22Rv1 (cell line): Measurements from ENCODE around the gene EFNB2.

Experiments used
- ZFX ChIP-seq: fragments of 450-650 bp; IDR thresholded peaks from 2 replicates; pipeline ENCODE4 v1.6.1; 2017; ENCODE audit warnings: antibody characterized with exemption, borderline replicate concordance
- TF ChIP-seq, protein P1 (sequence below): fragments of 450-650 bp; IDR thresholded peaks from 2 replicates; pipeline ENCODE4 v1.5.1; 2017; ENCODE audit warnings: mild to moderate bottlenecking

DNA sequence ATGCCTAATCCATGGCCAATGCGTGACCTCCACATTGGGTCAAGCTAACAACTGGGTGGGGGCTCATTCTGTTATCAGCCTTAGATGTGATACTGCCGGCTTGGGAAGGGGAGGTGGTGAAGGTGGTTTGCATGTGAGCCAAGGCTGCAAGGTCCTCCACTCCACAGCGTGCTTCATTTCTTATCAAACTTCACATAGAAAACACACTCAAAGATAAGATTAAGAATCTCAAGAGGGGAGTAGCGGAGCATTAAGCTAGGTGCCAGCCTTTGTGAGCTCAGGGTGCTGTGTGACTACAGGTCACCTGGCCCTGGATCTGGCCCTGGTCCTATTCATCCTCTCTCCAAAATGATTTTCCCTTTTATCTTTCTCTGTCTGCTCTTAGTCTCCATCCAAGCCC, 45.8 kb upstream of the EFNB2 start:
- TF ChIP-seq, protein P1, sequence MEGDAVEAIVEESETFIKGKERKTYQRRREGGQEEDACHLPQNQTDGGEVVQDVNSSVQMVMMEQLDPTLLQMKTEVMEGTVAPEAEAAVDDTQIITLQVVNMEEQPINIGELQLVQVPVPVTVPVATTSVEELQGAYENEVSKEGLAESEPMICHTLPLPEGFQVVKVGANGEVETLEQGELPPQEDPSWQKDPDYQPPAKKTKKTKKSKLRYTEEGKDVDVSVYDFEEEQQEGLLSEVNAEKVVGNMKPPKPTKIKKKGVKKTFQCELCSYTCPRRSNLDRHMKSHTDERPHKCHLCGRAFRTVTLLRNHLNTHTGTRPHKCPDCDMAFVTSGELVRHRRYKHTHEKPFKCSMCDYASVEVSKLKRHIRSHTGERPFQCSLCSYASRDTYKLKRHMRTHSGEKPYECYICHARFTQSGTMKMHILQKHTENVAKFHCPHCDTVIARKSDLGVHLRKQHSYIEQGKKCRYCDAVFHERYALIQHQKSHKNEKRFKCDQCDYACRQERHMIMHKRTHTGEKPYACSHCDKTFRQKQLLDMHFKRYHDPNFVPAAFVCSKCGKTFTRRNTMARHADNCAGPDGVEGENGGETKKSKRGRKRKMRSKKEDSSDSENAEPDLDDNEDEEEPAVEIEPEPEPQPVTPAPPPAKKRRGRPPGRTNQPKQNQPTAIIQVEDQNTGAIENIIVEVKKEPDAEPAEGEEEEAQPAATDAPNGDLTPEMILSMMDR = no peak
- no peak for TF ChIP-seq ZFX
